HepG2 (cell line): ENCODE data around the gene SYNM. TPM values are rescaled to one million over a fixed set of nuclear protein-coding genes. Genes with fewer than 3 reads are reported as not detected.

ENCODE experiments used
- AKAP8 ChIP-seq: sonication (generic); formaldehyde crosslinking; IDR thresholded peaks from 2 replicates; pipeline ENCODE4 v1.5.1; 2020; ENCODE audit warnings: mild to moderate bottlenecking, missing genetic modification reagents
- ARNT ChIP-seq: fragments of 450-650 bp; IDR thresholded peaks from 2 replicates; pipeline ENCODE4 v1.6.1; 2017
- ATF2 ChIP-seq: sonication (generic); formaldehyde crosslinking; IDR thresholded peaks from 2 replicates; pipeline ENCODE4 v1.4.0; 2020; ENCODE audit warnings: missing genetic modification reagents
- BCL3 ChIP-seq: sonication (generic); formaldehyde crosslinking; IDR thresholded peaks from 2 replicates; pipeline ENCODE4 v1.5.1; 2020; ENCODE audit warnings: mild to moderate bottlenecking, missing genetic modification reagents, moderate library complexity
- MAFG ChIP-seq: sonication (generic); formaldehyde crosslinking; IDR thresholded peaks from 2 replicates; pipeline ENCODE4 v1.5.1; 2020; ENCODE audit warnings: mild to moderate bottlenecking, missing genetic modification reagents
- PREB ChIP-seq: sonication (generic); formaldehyde crosslinking; IDR thresholded peaks from 2 replicates; pipeline ENCODE4 v1.4.0; 2020; ENCODE audit warnings: missing genetic modification reagents
- RARA ChIP-seq: IDR thresholded peaks from 2 replicates; pipeline ENCODE4 v1.6.1; 2016; ENCODE audit warnings: missing genetic modification reagents, missing compliant biosample characterization
- RXRA ChIP-seq: sonication (generic); formaldehyde crosslinking; IDR thresholded peaks from 2 replicates; pipeline ENCODE4 v1.5.1; 2020; ENCODE audit warnings: missing genetic modification reagents
- RXRB ChIP-seq: IDR thresholded peaks from 2 replicates; pipeline ENCODE4 v1.6.1; 2016; ENCODE audit warnings: borderline replicate concordance, missing genetic modification reagents, missing compliant biosample characterization
- SATB2 ChIP-seq: sonication (generic); formaldehyde crosslinking; IDR thresholded peaks from 2 replicates; pipeline ENCODE4 v1.5.0; 2020; ENCODE audit warnings: missing genetic modification reagents
- SMARCC2 ChIP-seq: fragments of 450-650 bp; IDR thresholded peaks from 2 replicates; pipeline ENCODE4 v1.6.1; 2017; ENCODE audit warnings: antibody characterized with exemption, mild to moderate bottlenecking
- SNRNP70 ChIP-seq: fragments of 200-400 bp; formaldehyde crosslinking; IDR thresholded peaks from 2 replicates; pipeline ENCODE4 v1.6.1; 2017; ENCODE audit warnings: mild to moderate bottlenecking, low read depth, low read length, moderate library complexity
- ZBTB3 ChIP-seq: sonication (generic); formaldehyde crosslinking; IDR thresholded peaks from 2 replicates; pipeline ENCODE4 v1.4.0; 2020; ENCODE audit warnings: low read depth, mild to moderate bottlenecking, moderate library complexity, missing genetic modification reagents, borderline replicate concordance
- ZKSCAN5 ChIP-seq: sonication (generic); formaldehyde crosslinking; IDR thresholded peaks from 2 replicates; pipeline ENCODE4 v1.5.1; 2020; ENCODE audit warnings: mild to moderate bottlenecking, missing genetic modification reagents
- ZNF264 ChIP-seq: sonication (generic); formaldehyde crosslinking; IDR thresholded peaks from 2 replicates; pipeline ENCODE4 v1.4.0; 2020; ENCODE audit warnings: missing genetic modification reagents
- ZNF44 ChIP-seq: sonication (generic); formaldehyde crosslinking; IDR thresholded peaks from 2 replicates; pipeline ENCODE4 v1.5.1; 2020; ENCODE audit warnings: mild to moderate bottlenecking, missing genetic modification reagents
- ZNF543 ChIP-seq: sonication (generic); formaldehyde crosslinking; IDR thresholded peaks from 2 replicates; pipeline ENCODE4 v1.4.0; 2020; ENCODE audit warnings: mild to moderate bottlenecking, missing genetic modification reagents
- ZNF564 ChIP-seq: sonication (generic); formaldehyde crosslinking; IDR thresholded peaks from 2 replicates; pipeline ENCODE4 v1.8.1; 2023; ENCODE audit warnings: mild to moderate bottlenecking, missing genetic modification reagents
- ZNF781 ChIP-seq: sonication (generic); formaldehyde crosslinking; IDR thresholded peaks from 2 replicates; pipeline ENCODE4 v1.5.1; 2020; ENCODE audit warnings: borderline replicate concordance, mild to moderate bottlenecking, missing genetic modification reagents; ENCODE audit errors: not compliant biosample characterization
- ZNF839 ChIP-seq: sonication (generic); formaldehyde crosslinking; IDR thresholded peaks from 2 replicates; pipeline ENCODE4 v1.4.0; 2020; ENCODE audit warnings: missing genetic modification reagents, mild to moderate bottlenecking, borderline replicate concordance
- polyA plus RNA-seq, 8 experiments: library from polyadenylated mRNA; depleted of rRNA in 3 of 8; stranded (reverse) in 7 of 8; unstranded in 1 of 8; fragments of >200 nt; fragmentation: Illumina TruSeq in 4 of 8; extraction: Trizol in 4 of 8; gene quantifications; 2 replicates each; pipeline versions ENCODE4 v1.2.1 to v1.2.3, GENCODE V29; 2011 to 2016; ENCODE audit warnings: low read depth in 4 of 8, missing spikeins in 1 of 8, mixed read lengths in 1 of 8; ENCODE audit not compliant: insufficient read depth in 1 of 8
- total RNA-seq, 5 experiments: library from RNA; depleted of rRNA; stranded (reverse); fragments of >200 nt; fragmentation: Illumina TruSeq; extraction: Trizol; gene quantifications; 2 replicates each; pipeline ENCODE4 v1.2.3, GENCODE V29; 2016; ENCODE audit warnings: low read depth in 1 of 5
- TF ChIP-seq, protein P1 (sequence below): sonication (generic); formaldehyde crosslinking; IDR thresholded peaks from 2 replicates; pipeline ENCODE4 v1.4.0; 2020; ENCODE audit warnings: missing genetic modification reagents

The SYNM gene
- total and polyA plus RNA-seq, 2 of the 13 experiments (the other 11 are each of a cell fraction or from before 2014, with no cell fraction given) = 1.1 to 3.7 TPM

GRCh38 chr15:99076555-99077308, 28.1 kb upstream of the SYNM start (continued):
- TF ChIP-seq PREB (CRISPR knock-in tag) (no peak), ZNF543 (CRISPR knock-in tag) (no peak), AKAP8 (CRISPR knock-in tag) (no peak), ZNF264 (CRISPR knock-in tag) (no peak), BCL3 (CRISPR knock-in tag) (no peak), RARA (CRISPR knock-in tag) (peak; percentile 48), ZNF781 (CRISPR knock-in tag) (no peak), ZNF564 (CRISPR knock-in tag) (peak; percentile 91), ZKSCAN5 (CRISPR knock-in tag) (peak; percentile 82), SNRNP70 (no peak), ARNT (no peak), SATB2 (CRISPR knock-in tag) (no peak), ZNF44 (CRISPR knock-in tag) (no peak), SMARCC2 (no peak), RXRB (CRISPR knock-in tag) (peak; percentile 74; the same call in 1 of the 2 replicates), MAFG (no peak), RXRA (peak; percentile 41; the same call in 1 of the 2 replicates), ZBTB3 (CRISPR knock-in tag) (no peak), ATF2 (CRISPR knock-in tag) (no peak), ZNF839 (CRISPR knock-in tag) (no peak)
- TF ChIP-seq, protein P1, sequence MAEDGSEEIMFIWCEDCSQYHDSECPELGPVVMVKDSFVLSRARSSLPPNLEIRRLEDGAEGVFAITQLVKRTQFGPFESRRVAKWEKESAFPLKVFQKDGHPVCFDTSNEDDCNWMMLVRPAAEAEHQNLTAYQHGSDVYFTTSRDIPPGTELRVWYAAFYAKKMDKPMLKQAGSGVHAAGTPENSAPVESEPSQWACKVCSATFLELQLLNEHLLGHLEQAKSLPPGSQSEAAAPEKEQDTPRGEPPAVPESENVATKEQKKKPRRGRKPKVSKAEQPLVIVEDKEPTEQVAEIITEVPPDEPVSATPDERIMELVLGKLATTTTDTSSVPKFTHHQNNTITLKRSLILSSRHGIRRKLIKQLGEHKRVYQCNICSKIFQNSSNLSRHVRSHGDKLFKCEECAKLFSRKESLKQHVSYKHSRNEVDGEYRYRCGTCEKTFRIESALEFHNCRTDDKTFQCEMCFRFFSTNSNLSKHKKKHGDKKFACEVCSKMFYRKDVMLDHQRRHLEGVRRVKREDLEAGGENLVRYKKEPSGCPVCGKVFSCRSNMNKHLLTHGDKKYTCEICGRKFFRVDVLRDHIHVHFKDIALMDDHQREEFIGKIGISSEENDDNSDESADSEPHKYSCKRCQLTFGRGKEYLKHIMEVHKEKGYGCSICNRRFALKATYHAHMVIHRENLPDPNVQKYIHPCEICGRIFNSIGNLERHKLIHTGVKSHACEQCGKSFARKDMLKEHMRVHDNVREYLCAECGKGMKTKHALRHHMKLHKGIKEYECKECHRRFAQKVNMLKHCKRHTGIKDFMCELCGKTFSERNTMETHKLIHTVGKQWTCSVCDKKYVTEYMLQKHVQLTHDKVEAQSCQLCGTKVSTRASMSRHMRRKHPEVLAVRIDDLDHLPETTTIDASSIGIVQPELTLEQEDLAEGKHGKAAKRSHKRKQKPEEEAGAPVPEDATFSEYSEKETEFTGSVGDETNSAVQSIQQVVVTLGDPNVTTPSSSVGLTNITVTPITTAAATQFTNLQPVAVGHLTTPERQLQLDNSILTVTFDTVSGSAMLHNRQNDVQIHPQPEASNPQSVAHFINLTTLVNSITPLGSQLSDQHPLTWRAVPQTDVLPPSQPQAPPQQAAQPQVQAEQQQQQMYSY (CRISPR knock-in tag) = no peak
